Osteoblast (primary cell): Measurements from ENCODE around the gene PPP2CA. TPM values are rescaled to one million over a fixed set of nuclear protein-coding genes. Genes with fewer than 3 reads are reported as not detected.
A peak's percentile ranks its signal among the peaks of the same experiment; 100 is the strongest.

Source experiments
- DNase-seq: peaks from one replicate; pipeline ENCODE4 v3.0.0; 2011; ENCODE audit warnings: low spot score, mixed read lengths; ENCODE audit not compliant: insufficient read length; ENCODE audit errors: missing footprints
- H2AFZ ChIP-seq: 2 replicates; pipeline ENCODE4 v1.6.0; 2011; ENCODE audit warnings: mild to moderate bottlenecking, low read length
- H3K27ac ChIP-seq: 2 replicates; pipeline ENCODE4 v1.5.1; 2011; ENCODE audit warnings: mild to moderate bottlenecking, low read depth, low read length, moderate library complexity
- H3K27me3 ChIP-seq: 2 replicates; pipeline ENCODE4 v1.6.0; 2012; ENCODE audit warnings: mild to moderate bottlenecking, control low read depth, inconsistent platforms, low read length, moderate library complexity; ENCODE audit not compliant: insufficient read depth
- H3K36me3 ChIP-seq: 2 replicates; pipeline ENCODE4 v1.5.1; 2011; ENCODE audit warnings: mild to moderate bottlenecking, low read length, control low read depth, moderate library complexity; ENCODE audit not compliant: insufficient read depth
- H3K4me1 ChIP-seq: 2 replicates; pipeline ENCODE4 v1.5.1; 2011; ENCODE audit warnings: mild to moderate bottlenecking, low read length, control low read depth, moderate library complexity; ENCODE audit not compliant: insufficient read depth
- H3K4me2 ChIP-seq: 2 replicates; pipeline ENCODE4 v1.6.0; 2011; ENCODE audit warnings: mild to moderate bottlenecking, low read length; ENCODE audit not compliant: insufficient read depth
- H3K4me3 ChIP-seq: fragments of 200-600 bp; sonication (generic); 3 replicates; pipeline ENCODE4 v1.5.1; 2012; ENCODE audit warnings: mild to moderate bottlenecking, low read length, inconsistent platforms; ENCODE audit not compliant: insufficient read depth
- H3K79me2 ChIP-seq: 2 replicates; pipeline ENCODE4 v1.6.0; 2012; ENCODE audit warnings: mild to moderate bottlenecking, low read length, control low read depth, inconsistent platforms; ENCODE audit not compliant: insufficient read depth
- H3K9me3 ChIP-seq: 2 replicates; pipeline ENCODE4 v1.5.1; 2011; ENCODE audit warnings: low read depth, low read length, control low read depth
- H4K20me1 ChIP-seq: 2 replicates; pipeline ENCODE4 v1.6.0; 2012; ENCODE audit warnings: mild to moderate bottlenecking, low read length, control low read depth; ENCODE audit not compliant: insufficient read depth
- CTCF ChIP-seq: IDR thresholded peaks from 2 replicates; pipeline ENCODE4 v1.5.1; 2011; ENCODE audit warnings: mild to moderate bottlenecking, low read depth, low read length, moderate library complexity; ENCODE audit errors: extremely low read depth
- total RNA-seq: library from RNA; depleted of rRNA; stranded (reverse); fragments of >200 nt; gene quantifications from 2 replicates; pipeline ENCODE4 v1.2.3, GENCODE V29; 2012

PPP2CA gene
- total RNA-seq, 1 donor = 55.4 TPM

DNA sequence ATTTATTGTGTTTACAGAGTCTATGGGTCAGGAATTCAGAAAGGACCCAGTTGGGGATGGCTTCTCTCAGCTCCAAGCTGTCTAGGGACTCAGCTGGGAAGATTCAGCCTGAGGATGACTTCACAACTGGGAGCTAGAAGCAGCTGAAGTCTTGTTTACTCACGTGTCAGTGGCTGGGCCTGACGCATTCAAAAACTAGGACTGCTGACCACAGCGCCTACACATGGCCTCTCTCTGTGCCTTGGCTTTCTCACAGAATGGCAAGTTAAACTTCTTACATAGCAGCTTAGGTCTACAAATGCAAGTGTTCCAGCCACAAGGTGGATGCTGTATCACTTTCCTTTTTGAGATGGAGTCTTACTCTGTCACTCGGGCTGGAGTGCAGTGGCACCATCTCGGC, 16.3 kb upstream of the PPP2CA start:
- Histone ChIP-seq H3K79me2 (no peaks in the 10 kb centered on the region), H3K27me3 (no peaks in the 10 kb centered on the region), H3K4me1 (peaks cover 50% of the 10 kb centered on the region), H3K9me3 (no peaks in the 10 kb centered on the region), H3K27ac (peak overlapping the region; percentile 86), H3K4me3 (no peak overlapping the region), H2AFZ (no peak overlapping the region), H3K36me3 (no peaks in the 10 kb centered on the region), H4K20me1 (no peaks in the 10 kb centered on the region), H3K4me2 (peak overlapping the region; percentile 65)
- peak; percentile 19 for TF ChIP-seq CTCF
- DNase-seq = peak; percentile 89

DNA sequence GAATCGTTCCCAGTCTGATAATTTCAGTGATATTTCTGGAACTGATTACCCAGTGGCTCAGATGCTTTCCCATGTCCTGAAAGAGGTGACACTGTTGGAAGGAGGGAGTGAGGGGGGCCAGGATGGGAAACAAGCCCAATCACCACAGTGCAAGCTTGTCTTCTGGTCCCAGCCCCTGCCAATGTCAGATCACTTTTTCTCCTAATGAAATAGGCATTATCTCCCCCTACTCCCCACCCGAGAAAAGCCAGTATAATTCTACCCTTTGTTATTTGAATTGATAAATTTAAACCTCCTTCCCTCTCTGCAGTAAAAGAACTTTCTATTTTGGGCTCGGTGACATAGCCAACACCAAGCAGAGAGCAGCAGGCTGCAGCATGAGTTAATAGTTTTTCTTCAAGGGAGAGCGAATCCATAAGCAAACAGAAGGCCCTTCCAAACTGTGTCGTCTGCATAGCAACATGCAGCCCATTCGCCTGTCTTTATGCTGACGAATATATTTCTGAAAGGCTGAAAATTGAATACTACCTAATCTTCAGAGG, 14.6 kb upstream of the PPP2CA start:
- H3K4me3 ChIP-seq = peak overlapping the region; percentile 42
- no peak for TF ChIP-seq CTCF
- H3K4me1 ChIP-seq = peaks cover 39% of the 10 kb centered on the region
- H3K27ac ChIP-seq = peak overlapping the region; percentile 86
- H4K20me1 ChIP-seq = no peaks in the 10 kb centered on the region
- H3K27me3 ChIP-seq = no peaks in the 10 kb centered on the region
- H3K9me3 ChIP-seq = no peaks in the 10 kb centered on the region
- H3K79me2 ChIP-seq = no peaks in the 10 kb centered on the region
- H2AFZ ChIP-seq = peak overlapping the region; percentile 69
- DNase-seq = peak; percentile 81
- no peaks in the 10 kb centered on the region for H3K36me3 ChIP-seq
- peak overlapping the region; percentile 68 for H3K4me2 ChIP-seq

DNA sequence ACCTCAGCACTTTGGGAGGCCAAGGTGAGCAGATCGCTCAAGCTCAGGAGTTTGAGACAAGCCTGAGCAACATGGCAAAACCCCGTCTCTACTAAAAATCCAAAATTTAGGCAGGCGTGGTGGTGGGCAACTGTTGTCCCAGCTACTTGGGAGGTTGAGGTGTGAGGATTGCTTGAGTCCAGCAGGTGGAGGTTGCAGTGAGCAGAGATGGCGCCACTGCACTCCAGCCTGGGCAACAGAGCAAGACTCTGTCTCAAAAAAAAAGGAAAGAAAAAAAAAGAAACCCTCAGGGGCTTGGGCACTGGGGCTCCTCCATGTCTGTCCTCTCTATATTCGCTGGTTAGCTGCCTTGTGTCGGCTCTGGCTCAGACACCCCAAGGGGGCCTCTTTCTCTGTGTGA, 10.9 kb upstream of the PPP2CA start:
- Histone ChIP-seq H3K9me3 (no peaks in the 10 kb centered on the region), H3K79me2 (no peaks in the 10 kb centered on the region), H3K4me1 (peaks cover 19% of the 10 kb centered on the region), H3K4me3 (no peak overlapping the region), H3K4me2 (no peak overlapping the region), H3K36me3 (no peaks in the 10 kb centered on the region), H4K20me1 (no peaks in the 10 kb centered on the region), H2AFZ (no peak overlapping the region), H3K27me3 (no peaks in the 10 kb centered on the region), H3K27ac (no peak overlapping the region)
- TF ChIP-seq CTCF = no peak
- DNase-seq = no peak

DNA sequence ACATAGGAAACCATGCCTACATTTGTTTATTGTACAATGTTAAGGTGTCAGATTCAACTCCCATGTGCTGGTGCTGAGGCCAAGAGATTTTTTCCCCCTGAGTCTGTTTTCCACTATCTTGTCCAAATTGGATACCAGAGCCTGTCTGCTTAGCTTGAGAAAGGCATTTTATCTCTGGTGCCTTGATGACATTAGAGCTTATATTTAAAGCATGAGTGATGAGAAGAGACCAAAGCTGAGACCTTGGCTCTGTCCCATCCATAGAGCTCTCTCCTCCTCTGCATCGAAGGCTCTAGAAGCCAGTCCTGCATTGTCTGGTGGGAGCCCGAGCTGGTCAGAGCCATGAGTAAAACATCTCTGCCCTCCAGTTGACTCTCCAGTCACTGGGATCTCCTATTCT, 10.4 kb upstream of the PPP2CA start:
- H4K20me1 ChIP-seq = no peaks in the 10 kb centered on the region
- no peaks in the 10 kb centered on the region for H3K79me2 ChIP-seq
- TF ChIP-seq CTCF = no peak
- H3K9me3 ChIP-seq = no peaks in the 10 kb centered on the region
- no peak overlapping the region for H3K27ac ChIP-seq
- no peak overlapping the region for H3K4me3 ChIP-seq
- H3K36me3 ChIP-seq = no peaks in the 10 kb centered on the region
- peaks cover 14% of the 10 kb centered on the region for H3K4me1 ChIP-seq
- H3K4me2 ChIP-seq = no peak overlapping the region
- H2AFZ ChIP-seq = no peak overlapping the region
- H3K27me3 ChIP-seq = no peaks in the 10 kb centered on the region
- DNase-seq = no peak
